ENCODE data around the gene B4GALT1.

The B4GALT1 gene

GRCh38 chr9:33167084-33167971, at the start of gene B4GALT1:
TSS of gene B4GALT1 (minus strand) at chr9:33167336. CDS start at chr9:33167169, 167 bp downstream.
- peak; percentile 91 for DNase-seq

GRCh38 chr9:33211695-33212393, 44.7 kb upstream of the B4GALT1 start:
- DNase-seq = no peak

GRCh38 chr9:33210006-33210715, 43.0 kb upstream of the B4GALT1 start:
- DNase-seq = no peak

- DNase-seq = no peak
Measured at GRCh38 chr9:33209394-33209793, 42.3 kb upstream of the B4GALT1 start.

- no peak for DNase-seq
Measured at GRCh38 chr9:33202552-33203201, 35.5 kb upstream of the B4GALT1 start.

GRCh38 chr9:33202018-33202417, 34.9 kb upstream of the B4GALT1 start:
- DNase-seq = no peak

GRCh38 chr9:33198165-33198564, 31.0 kb upstream of the B4GALT1 start:
- no peak for DNase-seq

- DNase-seq = no peak
Measured at GRCh38 chr9:33197279-33198152, 30.4 kb upstream of the B4GALT1 start.

- no peak for DNase-seq
Measured at GRCh38 chr9:33196736-33197135, 29.6 kb upstream of the B4GALT1 start.

GRCh38 chr9:33193818-33194217, 26.7 kb upstream of the B4GALT1 start:
- no peak for DNase-seq

- no peak for DNase-seq
Measured at GRCh38 chr9:33192493-33193255, 25.5 kb upstream of the B4GALT1 start.

- DNase-seq = no peak
Measured at GRCh38 chr9:33190021-33190705, 23.0 kb upstream of the B4GALT1 start.

GRCh38 chr9:33189331-33189791, 22.2 kb upstream of the B4GALT1 start:
- no peak for DNase-seq

- no peak for DNase-seq
Measured at GRCh38 chr9:33188711-33189110, 21.6 kb upstream of the B4GALT1 start.

GRCh38 chr9:33187519-33188218, 20.5 kb upstream of the B4GALT1 start:
- no peak for DNase-seq

- no peak for DNase-seq
Measured at GRCh38 chr9:33186457-33187168, 19.5 kb upstream of the B4GALT1 start.

GRCh38 chr9:33185858-33186257, 18.7 kb upstream of the B4GALT1 start:
- DNase-seq = no peak

- no peak for DNase-seq
Measured at GRCh38 chr9:33185406-33185805, 18.3 kb upstream of the B4GALT1 start.

GRCh38 chr9:33184963-33185362, 17.8 kb upstream of the B4GALT1 start:
- no peak for DNase-seq

All from GF-D8 (cell line).